Fibroblast of skin of left biceps (primary cell): ENCODE data around the gene ARHGEF25.

ENCODE experiments used
- DNase-seq, 2 experiments: peaks; one replicate each; pipeline ENCODE4 v3.0.0-alpha.2; 2013; ENCODE audit warnings: low read depth in 2 of 2

Gene ARHGEF25

DNA sequence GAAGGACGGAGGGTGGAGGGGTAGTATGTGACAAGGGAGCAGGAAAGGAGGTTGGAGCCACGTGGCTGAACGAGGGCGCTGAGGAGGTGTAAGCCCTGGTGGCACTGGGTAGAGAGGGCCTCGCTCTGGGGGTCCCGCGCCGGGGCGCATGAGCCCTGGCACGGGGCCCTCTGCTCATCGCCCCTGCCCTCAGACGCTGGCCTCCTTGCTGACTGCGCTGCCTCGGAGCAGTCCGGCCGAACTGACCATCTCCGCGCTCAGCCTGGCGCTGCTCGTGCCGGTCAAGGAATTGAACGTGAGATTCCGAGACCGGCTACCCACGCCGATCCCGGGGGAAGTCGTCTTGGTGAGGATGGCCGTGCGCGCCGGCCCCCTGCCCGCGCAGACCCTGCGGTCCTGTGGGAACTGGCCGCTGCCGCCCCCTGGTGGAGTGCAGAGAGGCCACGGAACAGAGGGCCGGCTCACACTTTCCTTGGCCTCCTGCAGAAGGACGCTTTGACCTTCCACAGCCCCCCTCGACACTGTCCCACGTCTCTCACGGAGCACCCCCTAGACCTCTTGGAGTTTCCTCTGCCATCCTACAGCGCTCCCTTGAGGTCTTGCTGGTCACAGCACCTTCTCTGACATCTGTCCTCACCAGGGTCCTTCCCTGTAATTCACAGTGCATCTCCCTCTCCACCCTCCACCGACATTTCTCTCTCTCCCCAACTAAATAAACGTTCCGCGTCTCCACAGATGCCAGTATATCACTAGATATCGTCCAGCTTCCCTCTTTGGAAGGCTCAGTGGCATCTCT lies 10.5 kb downstream of the ARHGEF25 start:
- DNase-seq: no peak

- no peak for DNase-seq
Observed at GRCh38 chr12:57622293-57623245, 11.3 kb downstream of the ARHGEF25 start.

- DNase-seq: no peak
Observed at GRCh38 chr12:57623385-57623784, 12.2 kb downstream of the ARHGEF25 start.

DNA sequence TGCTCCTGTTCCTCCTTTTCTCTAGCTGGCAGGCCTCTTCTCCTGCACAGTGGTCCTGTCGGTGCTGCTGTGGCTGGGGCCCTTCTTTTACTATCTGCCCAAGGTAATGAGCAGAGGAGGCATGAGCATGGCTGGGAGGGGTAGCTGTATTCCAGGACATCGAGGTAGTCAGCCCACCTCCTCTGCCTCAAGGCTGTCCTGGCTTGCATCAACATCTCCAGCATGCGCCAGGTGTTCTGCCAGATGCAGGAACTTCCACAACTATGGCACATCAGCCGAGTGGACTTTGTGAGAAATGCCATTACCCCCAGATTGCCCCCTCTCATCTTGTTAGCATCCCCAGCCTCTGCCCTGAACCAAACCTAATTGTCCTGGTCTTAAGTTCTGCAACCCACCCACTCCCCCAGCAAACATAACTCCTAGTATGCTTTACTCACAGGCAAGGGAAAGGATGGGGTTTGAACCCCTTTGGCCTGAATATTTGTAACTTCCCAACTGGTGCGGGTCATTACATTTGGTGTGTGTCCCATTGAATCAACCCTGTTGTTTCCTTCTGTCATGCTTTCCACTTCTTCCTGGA lies 12.7 kb downstream of the ARHGEF25 start:
- DNase-seq: no peak

DNA sequence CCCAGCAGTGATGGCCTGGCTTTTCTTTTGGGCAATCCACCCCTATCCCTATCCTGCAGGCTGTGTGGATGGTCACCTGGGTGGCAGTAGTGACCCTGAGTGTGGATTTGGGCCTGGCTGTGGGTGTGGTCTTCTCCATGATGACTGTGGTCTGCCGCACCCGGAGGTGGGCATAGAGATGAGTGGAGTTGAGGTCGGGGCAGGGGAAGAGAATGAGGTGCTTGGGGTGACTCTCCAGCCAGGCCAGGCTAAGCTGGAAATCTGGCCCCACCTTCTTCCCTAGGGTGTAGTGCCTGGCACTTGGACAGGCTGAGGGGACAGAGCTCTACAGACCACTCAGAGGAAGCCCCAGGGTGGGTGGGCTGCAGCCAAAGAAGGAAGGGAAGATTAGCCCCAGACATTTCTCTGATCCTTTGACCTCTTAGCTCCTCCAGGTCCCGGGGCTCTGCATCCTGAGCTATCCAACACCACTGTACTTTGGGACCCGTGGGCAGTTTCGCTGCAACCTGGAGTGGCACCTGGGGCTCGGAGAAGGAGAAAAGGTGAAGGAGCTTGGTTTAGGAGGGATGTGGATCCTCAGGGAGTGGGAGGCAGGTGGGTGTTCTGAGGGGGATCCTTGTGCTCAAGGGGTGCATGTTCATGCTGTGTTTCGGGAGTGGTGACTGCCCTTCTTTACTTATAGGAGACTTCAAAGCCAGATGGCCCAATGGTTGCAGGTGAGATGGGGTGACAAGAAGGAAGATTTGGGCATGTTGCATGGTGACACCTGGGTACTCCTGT lies 13.4 kb downstream of the ARHGEF25 start:
- no peak for DNase-seq

GRCh38 chr12:57625261-57626032 lies 14.2 kb downstream of the ARHGEF25 start:
- DNase-seq: no peak

GRCh38 chr12:57626111-57626920 lies 15.1 kb downstream of the ARHGEF25 start:
- no peak for DNase-seq

- DNase-seq: no peak
Observed at GRCh38 chr12:57626921-57627445, 15.7 kb downstream of the ARHGEF25 start.

DNA sequence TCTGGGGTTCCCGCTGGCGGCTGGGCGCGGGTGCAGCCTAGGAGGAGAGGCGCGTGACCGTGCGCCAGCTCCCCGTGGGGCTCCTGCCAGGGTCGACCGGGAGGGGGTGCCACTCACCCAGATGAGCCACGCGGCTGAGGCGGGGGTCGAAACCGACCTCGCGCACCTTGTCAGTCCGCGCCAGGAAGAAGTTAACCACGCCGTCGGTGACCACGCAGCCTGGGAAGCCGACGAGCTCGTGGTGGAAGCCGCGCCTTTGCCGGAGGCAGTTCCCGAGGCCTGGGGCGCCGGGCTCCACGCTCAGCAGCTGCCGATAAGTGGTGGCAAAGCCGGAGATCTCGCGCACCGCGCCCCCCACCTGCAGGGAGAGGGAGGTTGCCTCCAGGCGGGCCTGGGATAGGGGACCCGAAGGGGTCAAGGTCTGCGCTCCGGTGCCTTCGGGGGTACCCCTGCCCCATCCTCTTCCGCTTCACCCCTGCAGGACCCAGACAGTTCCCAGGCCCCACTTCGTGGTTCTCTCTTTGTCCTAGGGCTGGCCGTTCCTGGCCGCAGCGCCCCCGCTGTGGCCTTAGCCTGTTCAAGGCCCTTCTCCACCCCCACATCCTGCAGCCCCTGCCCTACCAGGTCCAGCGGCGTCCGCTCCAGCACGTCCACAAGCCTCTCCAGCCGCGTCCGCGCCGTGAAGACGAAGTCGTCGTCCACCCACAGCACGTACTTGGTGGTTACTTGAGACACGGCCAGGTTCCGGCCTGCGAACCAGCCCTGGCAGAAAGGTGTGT lies 16.5 kb downstream of the ARHGEF25 start:
- no peak for DNase-seq

- no peak for DNase-seq
Observed at GRCh38 chr12:57628280-57629191, 17.3 kb downstream of the ARHGEF25 start.

- DNase-seq: no peak
Observed at GRCh38 chr12:57629897-57630471, 18.7 kb downstream of the ARHGEF25 start.

DNA sequence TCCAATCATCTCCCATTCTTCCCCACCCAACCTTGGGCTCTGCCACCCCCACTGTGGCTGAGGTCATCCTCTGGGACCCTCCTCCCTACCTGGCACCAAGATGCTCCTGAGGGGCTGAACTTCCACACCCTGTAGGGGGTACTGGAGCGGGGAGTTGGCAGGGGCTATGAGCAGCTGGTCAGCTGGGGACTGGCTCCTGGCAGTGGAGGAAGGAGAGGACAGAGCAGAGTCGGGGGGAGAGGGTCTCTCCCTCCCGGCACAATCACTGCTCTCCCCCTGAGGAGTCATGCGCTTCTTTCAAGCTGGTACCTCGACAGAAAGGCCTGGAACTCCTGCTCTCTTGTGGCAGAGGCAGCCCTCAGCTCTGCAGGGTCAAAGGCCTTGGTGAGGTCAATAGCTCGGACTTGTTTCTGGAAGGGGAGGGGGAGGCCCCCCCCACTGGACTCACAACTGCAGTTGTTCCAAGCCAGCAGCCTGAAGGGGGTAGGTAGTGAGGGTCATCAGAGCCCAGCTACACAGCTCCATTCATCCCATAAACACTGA lies 19.7 kb downstream of the ARHGEF25 start:
- no peak for DNase-seq

- DNase-seq: no peak
Observed at GRCh38 chr12:57631566-57632072, 20.4 kb downstream of the ARHGEF25 start.

DNA sequence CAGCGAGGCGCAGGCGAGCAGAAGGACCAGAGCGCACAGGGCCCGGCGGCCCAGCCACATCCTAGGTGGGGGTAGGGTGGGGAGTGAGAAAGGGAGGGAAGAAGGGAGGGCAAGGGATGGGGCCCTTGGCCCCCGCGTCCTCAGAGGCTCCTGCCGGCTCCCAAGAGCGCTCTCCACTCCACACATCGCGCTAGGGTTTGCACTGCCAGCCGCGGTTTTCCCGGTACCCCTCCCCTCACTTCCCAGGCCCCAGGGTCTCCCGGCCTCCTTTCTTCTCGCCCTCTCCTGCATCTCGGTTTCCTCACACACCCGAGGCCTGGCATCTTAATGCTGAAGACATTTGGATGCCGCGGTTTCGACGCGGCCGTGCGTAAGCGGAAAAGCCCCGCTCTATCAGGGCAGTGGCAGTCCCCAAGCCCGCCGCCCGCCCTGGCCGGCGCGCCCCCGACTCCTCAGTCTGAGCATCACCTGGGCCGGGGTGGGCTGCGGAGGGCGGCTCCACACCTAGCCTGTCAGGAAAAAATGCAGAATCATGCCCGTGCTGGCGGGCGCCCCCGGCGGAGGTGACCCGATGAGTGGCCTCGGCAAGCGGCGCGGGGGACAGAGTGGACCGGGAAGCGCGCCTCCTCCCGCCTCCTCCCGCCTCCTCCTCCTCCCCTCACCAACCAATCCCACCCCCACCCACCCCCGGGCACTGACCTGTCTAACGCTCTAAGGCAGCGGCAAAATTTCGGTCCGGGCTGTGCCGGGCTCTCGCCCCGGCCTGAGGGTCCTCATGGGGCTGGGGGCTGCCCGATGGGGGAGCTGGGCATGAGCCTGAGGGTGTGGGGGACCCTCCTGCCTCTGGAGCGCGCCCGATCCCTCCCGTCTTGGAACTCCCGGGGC lies 21.1 kb downstream of the ARHGEF25 start:
- no peak for DNase-seq

DNA sequence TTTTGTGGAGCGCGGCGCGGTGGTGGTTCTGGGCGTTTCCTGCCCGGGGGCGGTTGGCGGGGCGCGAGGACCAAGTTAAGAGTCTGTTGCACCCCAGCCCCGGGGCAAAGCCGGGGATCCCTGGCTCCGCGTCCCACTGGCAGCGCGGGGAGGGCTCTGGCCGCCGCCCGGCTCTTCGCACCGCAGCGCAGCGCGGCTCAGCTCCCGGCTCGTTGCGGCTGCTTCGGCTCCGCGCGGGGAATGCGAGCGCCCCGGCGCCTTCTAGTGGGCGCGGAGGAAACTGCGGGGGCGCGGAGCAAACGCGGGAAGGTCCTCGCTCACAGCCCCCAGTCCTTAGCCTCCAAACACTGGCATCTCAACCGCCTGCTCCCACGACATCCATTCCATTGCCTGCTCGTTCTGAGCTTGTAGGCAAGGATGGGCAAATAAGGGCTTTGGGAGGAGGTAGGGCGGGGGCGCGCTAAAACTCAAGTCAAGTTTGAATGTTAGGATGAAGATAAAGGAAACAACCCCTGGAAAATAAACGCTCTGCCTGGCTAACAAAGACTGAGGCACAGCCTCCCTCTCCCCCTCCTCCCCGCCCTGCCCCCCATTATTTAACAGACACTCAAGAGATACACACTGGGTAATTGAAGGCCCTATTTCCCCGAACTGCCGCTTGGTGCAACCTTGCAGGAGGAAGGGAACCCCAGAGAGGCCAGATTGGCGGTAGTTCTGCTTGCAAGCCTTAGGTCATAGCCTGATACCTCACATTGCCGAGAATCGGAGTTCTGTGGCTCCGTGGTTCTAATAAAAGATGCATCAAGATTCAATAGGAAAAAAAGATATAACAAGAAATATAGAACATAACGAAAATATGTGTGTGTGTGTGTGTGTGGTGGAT lies 22.0 kb downstream of the ARHGEF25 start, which contains the start of gene B4GALNT1:
Gene B4GALNT1 (minus strand): TSS at position 244 of the 883 bp plus-strand sequence. CDS start 1,069 bp downstream, outside the sequence.
- DNase-seq: no peak
